GM12878 (cell line): Measurements from ENCODE around the gene SLC35A5. TPM values are rescaled to one million over a fixed set of nuclear protein-coding genes. Genes with fewer than 3 reads are reported as not detected.

Source experiments
- ATAC-seq: fragments of 200-7000 bp; cut with Tn5 transposase; 3 replicates; pipeline ENCODE4 v1.9.1; 2020; ENCODE audit warnings: mild to moderate bottlenecking, moderate library complexity
- BruUV-seq: library from RNA; stranded (reverse); fragments of 400-500 nt; replicated peaks from 2 replicates; lab custom pipeline; 2021; lab: Mats Ljungman, UMichigan
- CTCF ChIA-PET: fragments of 300-600 bp; sonication (Branson Sonifier 250); formaldehyde crosslinking; extraction: SDS; loops from one replicate; lab custom pipeline; 2021; ENCODE audit warnings: inconsistent platforms; lab: Yijun Ruan, JAX
- POLR2A ChIA-PET: fragments of 350-600 bp; formaldehyde crosslinking; extraction: SDS; loops from one replicate; lab custom pipeline; 2021; ENCODE audit warnings: inconsistent platforms; lab: Charles Lee
- RAD21 ChIA-PET: fragments of 300-600 bp; sonication (Branson Sonifier 250); formaldehyde crosslinking; loops from one replicate; lab custom pipeline; 2023; ENCODE audit warnings: antibody characterized with exemption; ENCODE audit not compliant: unreplicated experiment; lab: Charles Lee
- SMC1A ChIA-PET: fragments of 300-600 bp; sonication (Branson Sonifier 250); formaldehyde crosslinking; loops from one replicate; lab custom pipeline; 2023; ENCODE audit not compliant: unreplicated experiment, uncharacterized antibody; lab: Charles Lee
- DNase-seq: peaks from one replicate; pipeline ENCODE4 v3.0.0-alpha.2; 2011; ENCODE audit warnings: low read depth, low spot score
- FAIRE-seq: peaks from 3 replicates; lab custom pipeline; 2011; peaks lifted over from hg19 to GRCh38; lab: Jason Lieb, UNC
- H2AFZ ChIP-seq: 2 replicates; pipeline ENCODE4 v1.6.0; 2011; ENCODE audit warnings: low read depth, low read length, control low read depth; ENCODE audit not compliant: control insufficient read depth
- H3K27ac ChIP-seq: 2 replicates; pipeline ENCODE4 v1.5.1; 2011; ENCODE audit warnings: control low read depth; ENCODE audit not compliant: control insufficient read depth, insufficient read depth
- H3K27me3 ChIP-seq, 2 experiments: replicated peaks in 1 of 2; 2 replicates each; pipeline versions ENCODE4 v1.6.0 to v1.6.1; 2011; ENCODE audit warnings: low read length in 1 of 2; ENCODE audit not compliant: control insufficient read depth in 2 of 2, insufficient read depth in 2 of 2
- H3K36me3 ChIP-seq, 2 experiments: 2 replicates each; pipeline ENCODE4 v1.5.1; 2011; ENCODE audit warnings: low read length in 1 of 2; ENCODE audit not compliant: control insufficient read depth in 2 of 2, insufficient read depth in 2 of 2
- H3K4me1 ChIP-seq: 2 replicates; pipeline ENCODE4 v1.6.1; 2011; ENCODE audit warnings: mild to moderate bottlenecking, low read length, moderate library complexity, mixed read lengths; ENCODE audit not compliant: control insufficient read depth, insufficient read depth
- H3K4me2 ChIP-seq: 2 replicates; pipeline ENCODE4 v1.6.0; 2011; ENCODE audit warnings: control low read depth; ENCODE audit not compliant: control insufficient read depth, insufficient read depth
- H3K4me3 ChIP-seq: fragments of 200-600 bp; sonication (generic); 2 replicates; pipeline ENCODE4 v1.5.1; 2016
- H3K79me2 ChIP-seq: 2 replicates; pipeline ENCODE4 v1.6.0; 2011; ENCODE audit warnings: low read length; ENCODE audit not compliant: control insufficient read depth, insufficient read depth
- H3K9ac ChIP-seq: 2 replicates; pipeline ENCODE4 v1.8.0; 2011; ENCODE audit warnings: low read length, control low read depth, mixed read lengths; ENCODE audit not compliant: control insufficient read depth, insufficient read depth
- H3K9me3 ChIP-seq: replicated peaks from 3 replicates; pipeline ENCODE4 v1.5.1; 2011; ENCODE audit warnings: mild to moderate bottlenecking, low read length; ENCODE audit not compliant: control insufficient read depth, insufficient read depth
- H4K20me1 ChIP-seq: 2 replicates; pipeline ENCODE4 v1.6.0; 2011; ENCODE audit not compliant: control insufficient read depth, insufficient read depth
- CREB1 ChIP-seq: IDR thresholded peaks from 2 replicates; pipeline ENCODE4 v1.6.1; 2012; ENCODE audit warnings: low read depth, mild to moderate bottlenecking, inconsistent platforms
- EGR1 ChIP-seq, 2 experiments: IDR thresholded peaks; 1 replicate in 1 of 2; 2 replicates in 1 of 2; pipeline ENCODE4 v1.6.1; 2011 to 2012; ENCODE audit warnings: low read depth in 2 of 2, low read length in 2 of 2, borderline replicate concordance in 1 of 2, mild to moderate bottlenecking in 1 of 2, moderate library complexity in 1 of 2
- ELK1 ChIP-seq: IDR thresholded peaks from 2 replicates; pipeline ENCODE4 v1.6.1; 2012; ENCODE audit warnings: low read depth, low read length, improper control_type of control experiment
- KDM1A ChIP-seq: fragments of 200-600 bp; sonication (generic); IDR thresholded peaks from 2 replicates; pipeline ENCODE4 v1.6.1; 2016; ENCODE audit warnings: borderline replicate concordance
- MYB ChIP-seq: fragments of 150-350 bp; IDR thresholded peaks from 2 replicates; pipeline ENCODE4 v1.6.1; 2014; ENCODE audit warnings: mild to moderate bottlenecking, low read depth, low read length, borderline replicate concordance
- POLR2A ChIP-seq: IDR thresholded peaks from 2 replicates; pipeline ENCODE4 v1.6.1; 2011; ENCODE audit warnings: low read depth, mild to moderate bottlenecking, low read length
- POLR2AphosphoS5 ChIP-seq: IDR thresholded peaks from 2 replicates; pipeline ENCODE4 v1.6.1; 2011; ENCODE audit warnings: mild to moderate bottlenecking, low read length, inconsistent platforms
- PRDM15 ChIP-seq: fragments of 450-650 bp; formaldehyde crosslinking; IDR thresholded peaks from 2 replicates; pipeline ENCODE4 v1.4.0; 2020; ENCODE audit warnings: mild to moderate bottlenecking, moderate library complexity
- RFX5 ChIP-seq: IDR thresholded peaks from 2 replicates; pipeline ENCODE4 v1.6.1; 2011; ENCODE audit warnings: low read depth, low read length, improper control_type of control experiment
- TAF1 ChIP-seq: IDR thresholded peaks from 2 replicates; pipeline ENCODE4 v1.6.1; 2011; ENCODE audit warnings: mild to moderate bottlenecking, low read depth, low read length, borderline replicate concordance
- TBL1XR1 ChIP-seq: IDR thresholded peaks from 2 replicates; pipeline ENCODE4 v1.6.1; 2012; ENCODE audit warnings: low read depth, low read length, improper control_type of control experiment
- ZNF24 ChIP-seq: fragments of 450-650 bp; IDR thresholded peaks from 2 replicates; pipeline ENCODE4 v1.6.1; 2017; ENCODE audit warnings: antibody characterized with exemption, mild to moderate bottlenecking
- ZNF274 ChIP-seq: IDR thresholded peaks from one replicate; pipeline ENCODE4 v1.8.0; 2011; ENCODE audit not compliant: insufficient read length, insufficient read depth
- WGBS: methylation state at CpG from one replicate; pipeline ENCODE4 v1.1.6; 2016; ENCODE audit warnings: low lambda C conversion rate; ENCODE audit not compliant: insufficient replicate concordance, insufficient coverage; ENCODE audit errors: missing lambda C conversion rate; 5-methylcytosine and 5-hydroxymethylcytosine counted together
- in situ Hi-C: fragments of 300-500 bp; cut with MboI; formaldehyde crosslinking; loops from 9 replicates; pipeline ENCODE4 v1.14.3; 2018; ENCODE audit warnings: mixed read lengths
- intact Hi-C: fragments of 100-400 bp; cut with micrococcal nuclease; formaldehyde crosslinking; loops from one replicate; pipeline ENCODE4 v1.14.2; 2022; ENCODE audit not compliant: unreplicated experiment
- polyA plus RNA-seq, 11 experiments: library from polyadenylated mRNA; depleted of rRNA in 4 of 11; unstranded in 6 of 11; stranded (reverse) in 5 of 11; fragments of >200 nt; fragmentation: Nextera tagmentation in 4 of 11; fragmentation: Illumina TruSeq in 1 of 11; extraction: Ambion mirVana in 4 of 11; extraction: Trizol in 1 of 11; gene quantifications; 1 replicate in 1 of 11; 2 replicates in 10 of 11; pipeline versions ENCODE4 v1.2.1 to v1.2.3, GENCODE V29; 2011 to 2016; ENCODE audit warnings: inconsistent platforms in 2 of 11, missing spikeins in 2 of 11, low read depth in 1 of 11
- total RNA-seq, 4 experiments: library from RNA; depleted of rRNA in 3 of 4; stranded (reverse); fragments of >200 nt in 3 of 4; fragmentation: Illumina TruSeq in 1 of 4; extraction: Trizol in 1 of 4; gene quantifications; 2 replicates each; pipeline versions ENCODE4 v1.2.1 to v1.2.3, GENCODE V29; 2013 to 2021

Gene SLC35A5
- total and polyA plus RNA-seq, 10 of the 15 experiments (the other 5 are each of a cell fraction or from before 2014, with no cell fraction given), result 10.9 to 38.1 (median 16.0) TPM

GRCh38 chr3:112610121-112610520, 48.3 kb downstream of the SLC35A5 start:
- RAD21 ChIA-PET, result no interaction called here
- SMC1A ChIA-PET, result no interaction called here
- H3K4me2 ChIP-seq, result no peak overlapping the region
- no peaks in the 10 kb centered on the region for H3K36me3 ChIP-seq
- no peak; the same call in 2 of the 3 replicates for ATAC-seq
- peaks cover 0 to 11% of the 10 kb centered on the region in 2 experiments; a peak in 2 of 4 replicates for H3K27me3 ChIP-seq
- H3K4me3 ChIP-seq, result no peak overlapping the region
- TF ChIP-seq POLR2AphosphoS5 (no peak), CREB1 (0 out of 2 replicates have a peak, but pooled peaks have one; percentile 46)
- TF ChIP-seq, all 136 proteins: peak for 1
- intact Hi-C loops (no loop called here), in situ Hi-C loops (no loop called here)
- no peak overlapping the region for H2AFZ ChIP-seq
- no peaks in the 10 kb centered on the region for H3K79me2 ChIP-seq
- no peaks in the 10 kb centered on the region for H3K9me3 ChIP-seq
- H3K9ac ChIP-seq, result no peak overlapping the region
- CTCF ChIA-PET, result no interaction called here
- H4K20me1 ChIP-seq, result no peaks in the 10 kb centered on the region
- WGBS, result 49% methylated on average over 3 of the region's 3 CpGs
- no peak for FAIRE-seq
- POLR2A ChIA-PET, result no interaction called here
- H3K4me1 ChIP-seq, result no peaks in the 10 kb centered on the region
- no peak for DNase-seq
- BruUV-seq, result no TSS peak
- H3K27ac ChIP-seq, result no peak overlapping the region

GRCh38 chr3:112611752-112612515, 50.1 kb downstream of the SLC35A5 start:
- FAIRE-seq (no peak), DNase-seq (no peak), ATAC-seq (no peak)
- Histone ChIP-seq H3K4me1 (no peaks in the 10 kb centered on the region), H3K9ac (no peak overlapping the region), H3K36me3 (no peaks in the 10 kb centered on the region), H2AFZ (no peak overlapping the region), H4K20me1 (no peaks in the 10 kb centered on the region), H3K27ac (no peak overlapping the region), H3K4me3 (no peak overlapping the region), H3K9me3 (no peaks in the 10 kb centered on the region), H3K4me2 (no peak overlapping the region), H3K79me2 (no peaks in the 10 kb centered on the region), H3K27me3 (peaks cover 0 to 11% of the 10 kb centered on the region in 2 experiments; a peak in 3 of 4 replicates)
- ChIA-PET SMC1A (interaction anchor here (1.0 to 1.8 kb wide), 2 partner anchors 9 to 12 kb away, joined by 3 to 6 read pairs; no protein-coding TSS in a partner anchor), POLR2A (no interaction called here), CTCF (interaction anchor here (0.6 to 2.6 kb wide), 5 partner anchors 9 to 747 kb away, joined by 3 to 12 read pairs (median 4); no protein-coding TSS in a partner anchor), RAD21 (no interaction called here)
- in situ Hi-C loops (no loop called here), intact Hi-C loops (no loop called here)
- WGBS, result 70% methylated on average over 5 of the region's 5 CpGs
- BruUV-seq, result no TSS peak
- TF ChIP-seq EGR1 (IDR thresholded peaks at IDR 0.05; ENCODE audit: borderline replicate concordance in 1 of 2, low read depth in 2 of 2, low read length in 2 of 2), result no peak
- TF ChIP-seq ELK1, result no peak
- TF ChIP-seq ZNF274, result no peak
- TF ChIP-seq KDM1A, result no peak
- TF ChIP-seq POLR2A, result no peak
- no peak for TF ChIP-seq TAF1
- TF ChIP-seq MYB, result no peak
- TF ChIP-seq ZNF24, result no peak
- TF ChIP-seq PRDM15 (CRISPR knock-in tag), result no peak
- no peak for TF ChIP-seq RFX5
- no peak for TF ChIP-seq TBL1XR1
